Raji (cell line): ENCODE data around the gene GLG1.

ENCODE experiments used
- POLR2A ChIP-seq: IDR thresholded peaks from 2 replicates; pipeline ENCODE4 v1.6.1; 2011; ENCODE audit warnings: low read depth, low read length, control low read depth; ENCODE audit not compliant: insufficient read depth

The GLG1 gene

DNA sequence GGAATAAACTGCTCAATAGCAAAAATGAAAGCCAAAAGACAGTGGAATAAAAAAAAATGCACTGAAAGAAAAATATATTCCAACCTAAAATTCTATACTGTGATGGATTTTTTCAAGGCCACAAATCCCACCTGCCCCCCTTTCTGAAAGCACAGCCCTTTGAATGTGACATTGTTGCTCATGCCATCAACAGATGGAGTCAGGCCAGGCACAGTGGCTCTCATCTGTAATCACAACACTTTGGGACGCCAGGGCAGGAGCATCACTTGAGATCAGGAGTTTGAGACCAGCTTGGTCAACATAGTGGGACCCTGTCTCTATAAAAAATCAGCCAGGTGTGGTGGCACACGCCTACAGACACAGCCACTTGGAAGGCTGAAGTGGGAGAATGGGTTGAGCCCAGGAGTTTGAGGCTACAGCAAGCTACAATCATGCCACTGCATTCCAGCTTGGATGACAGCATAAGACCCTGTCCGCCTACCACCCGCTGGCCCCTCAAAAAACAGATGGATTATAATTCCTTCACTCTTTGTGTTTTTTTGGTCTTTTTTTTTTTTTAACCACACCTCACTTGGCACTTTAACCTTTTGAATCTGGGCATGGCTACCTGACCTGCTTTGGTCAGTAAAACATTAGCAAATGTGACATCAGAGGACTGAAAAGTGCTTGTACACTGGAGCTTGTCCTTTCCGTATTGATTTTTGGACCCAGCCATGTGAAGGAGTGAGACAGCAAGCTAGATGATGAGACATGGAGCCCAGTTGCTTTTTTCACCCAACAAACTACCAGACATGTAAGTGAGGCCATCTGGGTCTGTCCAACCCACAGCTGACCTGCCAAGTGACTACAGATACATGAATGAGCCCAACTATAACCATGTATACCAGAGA is 36.3 kb downstream of the GLG1 start:
- TF ChIP-seq POLR2A = no peak

DNA sequence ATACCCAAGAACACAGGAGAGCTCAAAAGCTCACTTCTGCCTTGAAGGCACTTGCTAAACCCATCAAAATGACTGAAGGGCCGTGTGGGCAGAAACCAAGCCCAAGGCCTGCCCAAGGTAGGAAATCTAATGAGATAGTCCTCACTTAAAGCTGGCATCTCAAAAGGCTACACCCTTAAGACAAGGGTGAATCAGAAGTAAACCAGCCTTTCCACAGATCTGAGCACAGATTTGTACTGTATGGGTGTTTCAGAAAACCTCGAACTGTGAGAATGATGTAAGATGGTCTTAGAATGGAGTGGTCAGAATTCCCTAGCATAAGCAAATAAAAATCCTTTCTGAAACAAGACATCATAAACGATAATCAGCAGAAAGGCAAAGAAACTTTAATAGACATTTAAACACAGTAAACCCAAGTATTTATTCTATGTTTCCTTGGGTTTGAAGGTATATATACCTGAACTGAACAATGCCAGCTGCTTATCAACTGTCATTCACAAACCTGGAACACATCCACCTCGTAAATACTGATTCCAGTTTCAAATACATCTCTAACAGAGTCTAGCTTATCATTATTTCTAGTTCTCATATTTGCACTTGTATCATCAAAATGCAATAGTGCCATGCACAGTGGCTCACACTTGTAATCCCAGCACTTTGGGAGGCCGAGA is 37.8 kb downstream of the GLG1 start:
- no peak for TF ChIP-seq POLR2A

DNA sequence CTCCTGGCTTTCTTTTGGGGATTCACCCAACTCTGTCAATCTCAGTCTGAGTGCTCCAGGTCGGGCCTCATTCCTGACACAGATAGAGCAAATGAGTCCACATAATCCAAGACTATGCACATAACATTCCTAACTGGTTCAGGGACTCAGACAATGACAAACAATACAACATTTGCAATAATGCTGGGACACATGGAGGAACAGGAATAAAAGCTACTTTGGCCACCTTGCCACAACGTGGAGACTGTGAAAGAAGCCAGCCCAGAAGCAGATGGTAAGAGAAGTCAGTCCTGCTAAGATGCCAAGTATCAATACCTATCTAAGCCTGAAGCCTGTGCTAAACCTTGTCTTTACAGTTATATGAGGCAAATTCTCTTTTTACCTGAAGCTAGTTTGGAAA is 39.0 kb downstream of the GLG1 start:
- TF ChIP-seq POLR2A = no peak

DNA sequence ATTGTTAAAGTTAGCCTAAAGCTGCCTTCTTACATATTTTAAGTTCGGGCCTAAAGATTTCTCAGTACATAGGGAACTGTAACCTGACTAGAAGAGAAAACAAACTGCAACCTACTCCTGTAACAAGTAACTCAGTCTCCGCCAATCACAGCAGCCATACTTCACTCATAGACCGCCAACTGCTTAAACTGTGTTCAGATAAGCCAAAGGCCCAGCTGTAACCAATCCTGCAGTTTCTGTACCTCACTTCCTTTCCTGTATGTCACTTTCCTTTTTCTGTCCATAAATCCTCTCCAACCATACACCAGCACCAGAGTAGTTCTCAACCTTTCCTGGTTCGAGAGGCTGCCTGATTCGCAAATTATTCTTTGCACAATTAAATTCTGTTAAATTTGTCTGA is 41.5 kb downstream of the GLG1 start:
- TF ChIP-seq POLR2A = no peak

DNA sequence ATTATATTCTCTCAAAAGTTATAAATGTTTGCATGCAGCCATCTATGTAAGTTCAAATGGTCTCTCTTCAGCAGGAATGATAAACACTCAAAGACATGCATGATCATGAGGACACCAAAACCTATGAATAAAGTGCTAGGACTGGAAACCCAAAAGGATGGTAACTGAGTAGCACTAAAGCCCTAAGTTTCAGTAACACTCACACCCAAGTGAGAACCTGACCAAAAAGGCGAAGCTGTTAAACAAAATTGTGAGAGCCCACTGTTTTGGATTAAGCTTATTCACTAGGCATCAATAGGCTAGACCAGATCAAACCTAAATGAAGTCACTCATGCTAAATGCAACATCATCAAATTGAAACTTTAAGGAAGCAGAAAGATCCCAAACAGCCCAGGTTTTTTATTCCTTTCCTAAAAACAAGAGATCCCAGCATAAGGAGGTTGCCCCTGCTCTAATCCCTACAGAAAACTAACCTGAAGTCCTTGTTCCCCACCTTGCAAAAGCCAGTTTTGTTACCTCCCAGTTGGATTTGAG is 42.4 kb downstream of the GLG1 start:
- TF ChIP-seq POLR2A = no peak

DNA sequence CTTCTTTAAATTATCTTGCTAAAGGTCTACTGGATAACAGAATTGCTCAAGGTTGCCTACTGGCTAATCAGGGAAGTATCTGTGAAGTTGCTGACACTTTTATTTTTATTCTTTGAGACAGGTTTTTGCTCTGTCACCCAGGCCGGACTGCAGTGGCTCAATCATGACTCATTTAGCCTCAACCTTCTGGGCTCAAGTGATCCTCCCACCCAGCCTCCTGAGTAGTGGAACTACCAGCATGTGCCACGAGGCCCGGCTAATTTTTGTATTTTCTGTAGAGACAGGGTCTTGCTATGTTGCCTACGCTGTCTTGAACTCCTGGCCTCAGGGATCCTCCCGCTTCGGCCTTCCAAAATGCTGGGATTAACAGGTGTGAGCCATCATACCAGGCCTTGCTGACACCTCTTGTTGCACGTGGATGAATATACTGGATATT is 43.1 kb downstream of the GLG1 start:
- no peak for TF ChIP-seq POLR2A

DNA sequence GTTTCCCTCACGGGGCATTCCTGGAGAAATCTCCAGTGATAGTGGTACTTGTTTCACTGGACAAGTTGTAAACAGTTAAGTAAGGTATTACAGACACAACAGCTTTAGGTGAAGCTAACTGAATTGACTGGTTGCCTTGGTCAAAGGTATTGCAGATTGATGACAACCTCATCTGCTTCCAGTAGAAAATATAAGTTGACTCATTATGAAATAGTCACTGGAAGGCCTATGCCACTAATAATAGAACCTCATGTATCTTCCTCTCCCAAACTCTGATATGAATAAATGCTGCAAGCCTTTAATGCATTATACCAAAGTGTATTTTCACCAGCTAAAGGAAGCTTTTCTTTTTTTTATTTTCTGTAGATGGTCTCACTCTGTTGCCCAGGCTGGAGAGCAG is 44.8 kb downstream of the GLG1 start:
- no peak for TF ChIP-seq POLR2A

DNA sequence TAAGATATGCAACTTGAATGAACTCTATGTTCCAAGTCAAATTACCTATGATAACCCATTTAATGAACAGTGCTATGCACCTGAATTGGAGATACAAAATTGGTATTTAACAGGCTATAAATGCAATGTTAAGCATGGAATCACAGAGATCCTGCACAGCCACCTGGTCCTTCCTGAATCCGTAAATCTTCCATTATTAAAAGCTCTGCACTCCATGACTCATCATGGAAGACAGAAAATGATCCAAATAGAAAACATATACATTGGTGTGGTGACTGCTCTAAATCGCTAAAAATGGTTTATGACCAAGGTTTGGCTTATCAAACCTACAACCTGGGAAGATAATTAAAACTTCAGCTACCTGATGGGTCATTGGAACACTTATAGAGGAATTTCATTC is 45.3 kb downstream of the GLG1 start:
- no peak for TF ChIP-seq POLR2A

DNA sequence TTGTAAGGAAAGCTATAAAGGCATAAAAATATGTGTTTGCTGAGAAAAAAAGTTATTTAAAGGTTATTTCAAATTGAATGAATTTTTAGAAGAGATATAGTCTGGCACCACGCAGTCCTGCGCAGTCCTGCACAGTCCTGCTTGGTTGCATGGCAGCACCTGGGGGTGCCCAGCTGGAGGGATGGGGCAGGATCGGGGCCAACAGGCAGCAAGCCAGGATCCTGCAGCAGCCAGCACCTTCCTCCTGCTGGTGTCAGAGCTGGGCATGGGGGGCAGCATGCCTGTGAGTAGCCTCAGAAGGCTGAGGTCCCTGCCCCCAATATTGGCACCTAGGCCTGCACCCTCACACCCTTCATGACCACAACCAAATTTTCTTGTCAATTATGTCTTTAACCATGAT is 46.0 kb downstream of the GLG1 start:
- no peak for TF ChIP-seq POLR2A

DNA sequence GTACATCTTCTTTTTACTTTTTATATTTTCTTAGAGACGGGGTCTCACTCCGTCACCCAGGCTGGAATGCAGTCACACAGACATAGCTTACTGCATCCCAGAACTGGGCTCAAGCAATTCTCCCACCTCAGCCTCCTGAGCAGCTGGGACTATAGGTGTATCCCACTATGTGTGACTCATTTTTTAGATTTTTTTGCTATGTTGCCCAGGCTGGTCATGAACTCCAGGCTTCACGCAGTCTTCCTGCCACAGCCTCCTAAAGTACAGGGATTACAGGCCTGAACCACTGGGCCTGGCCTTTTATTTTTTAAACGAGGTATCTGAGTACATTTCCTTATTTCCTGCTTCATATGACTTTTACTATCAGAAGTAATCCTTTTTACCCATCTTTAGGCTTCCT is 48.0 kb downstream of the GLG1 start:
- no peak for TF ChIP-seq POLR2A

DNA sequence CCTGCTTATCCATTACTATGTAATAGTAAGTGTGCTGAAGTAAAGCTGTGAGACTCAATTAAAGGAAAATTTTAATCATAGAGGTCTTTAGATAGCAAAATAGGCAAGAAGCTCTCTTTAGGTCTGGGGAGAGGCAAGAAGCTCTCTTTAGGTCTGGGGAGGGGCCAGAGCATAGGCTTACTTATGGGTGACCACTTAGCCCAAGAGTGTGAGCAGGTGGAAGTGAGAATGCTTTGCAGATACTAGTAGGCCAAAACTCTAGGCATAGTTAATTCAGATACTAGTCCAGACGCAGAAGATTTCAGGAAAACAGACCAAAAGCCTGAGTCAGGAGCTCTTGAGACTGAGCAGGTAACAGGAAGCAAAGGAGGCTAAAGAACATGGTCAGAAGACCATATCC is 49.6 kb downstream of the GLG1 start:
- TF ChIP-seq POLR2A = no peak

DNA sequence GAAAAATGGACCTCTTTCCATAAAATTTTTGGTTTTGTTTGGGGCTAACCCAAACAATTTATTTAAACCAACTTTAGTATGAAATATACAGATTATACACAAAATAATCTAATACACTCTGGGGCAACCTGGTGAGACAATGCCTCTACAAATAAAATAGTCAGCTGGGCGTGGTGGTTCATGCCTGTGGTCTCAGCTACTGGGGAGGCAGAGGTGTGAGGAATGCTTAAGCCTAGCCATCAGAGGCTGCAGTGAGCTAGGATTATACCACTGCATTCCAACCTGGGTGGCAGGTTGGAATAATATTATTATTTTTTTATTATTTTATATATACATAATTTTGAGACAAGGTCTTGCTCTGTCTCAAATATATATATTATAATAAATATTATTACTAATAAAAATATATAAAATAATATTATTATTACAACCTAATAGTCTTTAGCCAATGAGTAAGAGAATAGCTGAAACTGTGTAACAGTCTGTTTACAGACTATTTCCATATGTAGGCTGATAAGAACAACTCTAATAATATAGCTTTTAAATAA is 50.5 kb downstream of the GLG1 start:
- no peak for TF ChIP-seq POLR2A

DNA sequence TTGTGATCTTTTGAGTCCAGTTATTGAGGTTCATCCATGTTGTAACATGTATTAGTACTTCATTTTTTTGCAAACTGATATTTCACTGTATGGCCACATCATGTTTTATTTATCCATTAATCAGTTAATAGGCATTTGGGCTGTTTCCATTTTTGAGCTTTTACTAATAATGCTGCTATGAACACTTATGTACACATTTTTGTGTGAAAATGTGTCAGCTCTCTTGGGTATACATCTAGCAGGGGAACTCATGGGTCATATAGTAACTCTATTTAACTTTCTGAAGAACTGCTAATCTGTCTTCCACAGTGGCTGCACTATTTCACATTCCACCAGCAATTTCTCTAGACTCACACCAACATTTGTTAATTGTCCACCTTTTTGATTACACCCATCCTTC is 82.0 kb downstream of the GLG1 start:
- no peak for TF ChIP-seq POLR2A

DNA sequence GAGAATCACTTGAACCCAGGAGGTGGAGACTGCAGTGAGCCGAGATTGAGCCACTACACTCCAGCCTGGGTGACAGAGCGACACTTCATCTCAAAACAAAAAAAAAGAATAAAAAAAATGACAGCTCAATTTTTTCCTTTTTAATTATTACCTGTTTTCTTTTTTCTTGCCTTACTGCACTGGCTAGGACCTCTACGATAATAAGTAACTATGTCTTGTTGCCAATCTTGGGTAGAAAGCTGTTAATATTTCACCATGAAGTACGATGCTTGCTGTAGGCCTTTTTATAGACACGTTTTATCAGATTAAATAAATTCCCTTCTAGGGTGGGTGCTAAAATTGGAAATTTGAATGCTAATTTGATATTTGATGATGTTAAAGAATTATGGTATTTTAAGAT is 82.8 kb downstream of the GLG1 start:
- no peak for TF ChIP-seq POLR2A

DNA sequence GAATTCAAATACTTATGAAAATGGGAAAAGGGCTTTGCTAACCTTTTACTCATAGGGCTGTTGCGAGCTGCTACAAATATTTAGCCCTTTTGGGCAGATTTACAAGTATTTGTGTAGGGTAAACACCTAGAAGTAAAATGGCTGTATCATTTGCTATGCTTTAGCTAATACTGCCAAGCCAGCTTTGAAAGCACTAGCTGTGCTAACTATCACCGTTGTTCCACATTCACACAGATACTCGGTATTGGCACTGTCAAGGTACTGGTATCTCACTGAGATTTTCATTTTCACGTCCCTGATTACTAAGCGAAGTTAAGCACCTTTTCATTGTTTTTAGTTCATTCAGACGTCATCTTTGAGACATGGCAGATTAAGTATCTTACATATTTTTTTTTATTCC is 84.8 kb downstream of the GLG1 start:
- TF ChIP-seq POLR2A = no peak

DNA sequence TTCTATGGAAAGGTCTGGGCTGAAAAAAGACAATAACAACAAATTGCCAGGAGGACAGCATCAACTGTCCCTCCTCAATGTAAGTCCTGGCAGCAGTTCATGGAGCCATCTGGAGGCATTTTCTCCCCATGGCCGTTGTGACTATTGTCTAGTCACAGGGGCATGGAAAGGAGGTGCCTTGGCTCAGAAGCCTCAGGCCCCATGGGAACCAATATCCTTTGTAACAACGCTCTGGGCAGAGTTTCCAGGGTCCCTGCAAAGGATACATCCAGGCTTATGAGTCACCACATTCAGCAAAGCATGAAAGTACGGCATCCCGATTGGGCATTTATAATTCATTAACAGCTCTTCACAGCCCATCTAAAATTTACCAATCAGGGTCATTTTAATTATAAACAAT is 85.2 kb downstream of the GLG1 start:
- TF ChIP-seq POLR2A = no peak
